ENCODE measurements around the gene SLC34A2.

The SLC34A2 gene

GRCh38 chr4:25727711-25728493 lies 72.3 kb downstream of the SLC34A2 start:
- no peak for DNase-seq (ENCODE audit: low spot score)

Data from D341Med (cell line).